GM21529 (cell line): ENCODE measurements around the gene SETMAR.
"Not testable (repeated sequence)": the region's sequence is repeated elsewhere in the genome, so short reads cannot be mapped to it uniquely, and the experiment has no call there.

ENCODE experiments used
- ATAC-seq: cut with Tn5 transposase; IDR thresholded peaks from one replicate; pipeline ENCODE4 v1.9.1; 2021; ENCODE audit not compliant: unreplicated experiment

The SETMAR gene

GRCh38 chr3:4303187-4304123 is at the start of gene SETMAR:
SETMAR (plus strand) TSS chr3:4303369; CDS start chr3:4303371, 2 bp downstream.
- peak; percentile 98 for ATAC-seq

GRCh38 chr3:4261406-4261805 is 41.8 kb upstream of the SETMAR start:
- no peak for ATAC-seq

GRCh38 chr3:4264040-4264439 is 39.1 kb upstream of the SETMAR start:
- no peak for ATAC-seq

GRCh38 chr3:4270720-4271119 is 32.4 kb upstream of the SETMAR start:
- ATAC-seq: peak; percentile 84

- no peak for ATAC-seq
Observed at GRCh38 chr3:4271834-4272233, 31.3 kb upstream of the SETMAR start.

GRCh38 chr3:4279516-4280105 is 23.6 kb upstream of the SETMAR start:
- no peak for ATAC-seq

GRCh38 chr3:4281991-4282390 is 21.2 kb upstream of the SETMAR start:
- no peak for ATAC-seq

- ATAC-seq: no peak
Observed at GRCh38 chr3:4284865-4285264, 18.3 kb upstream of the SETMAR start.

GRCh38 chr3:4289044-4289443 is 14.1 kb upstream of the SETMAR start:
- no peak for ATAC-seq

GRCh38 chr3:4290272-4290893 is 12.8 kb upstream of the SETMAR start:
- peak; percentile 84 for ATAC-seq

GRCh38 chr3:4292301-4292700 is 10.9 kb upstream of the SETMAR start:
- no peak for ATAC-seq

- ATAC-seq: no peak
Observed at GRCh38 chr3:4294616-4295327, 8.4 kb upstream of the SETMAR start.

GRCh38 chr3:4296454-4296853 is 6.7 kb upstream of the SETMAR start:
- not testable (repeated sequence) for ATAC-seq

- ATAC-seq: no peak
Observed at GRCh38 chr3:4297486-4297885, 5.7 kb upstream of the SETMAR start.

- no peak for ATAC-seq
Observed at GRCh38 chr3:4302747-4303146, 422 bp upstream of the SETMAR start.

- not testable (repeated sequence) for ATAC-seq
Observed at GRCh38 chr3:4305210-4305609, 2.0 kb downstream of the SETMAR start.

- ATAC-seq: no peak
Observed at GRCh38 chr3:4306091-4306490, 2.9 kb downstream of the SETMAR start.

GRCh38 chr3:4306860-4307259 is 3.7 kb downstream of the SETMAR start:
- no peak for ATAC-seq

- no peak for ATAC-seq
Observed at GRCh38 chr3:4309491-4310128, 6.4 kb downstream of the SETMAR start.

GRCh38 chr3:4310971-4311370 is 7.8 kb downstream of the SETMAR start:
- no peak for ATAC-seq

GRCh38 chr3:4311496-4311895 is 8.3 kb downstream of the SETMAR start:
- ATAC-seq: no peak
